OCI-LY1 (cell line): ENCODE results near the gene FAM184A.

Experiments
- H2AFZ ChIP-seq: fragments of 200-600 bp; sonication (generic), shearing (Covaris generic); 2 replicates; pipeline ENCODE4 v1.6.0; 2014; ENCODE audit warnings: antibody characterized with exemption, mild to moderate bottlenecking, low read length
- H3F3A ChIP-seq: fragments of 200-600 bp; sonication (generic), shearing (Covaris generic); 2 replicates; pipeline ENCODE4 v1.6.0; 2014; ENCODE audit warnings: mild to moderate bottlenecking, antibody characterized with exemption, low read length, moderate library complexity; ENCODE audit not compliant: insufficient read depth
- H3K27ac ChIP-seq: fragments of 200-600 bp; sonication (generic); 2 replicates; pipeline ENCODE4 v1.5.1; 2014; ENCODE audit warnings: low read length, mixed run types, mild to moderate bottlenecking, low read depth; ENCODE audit not compliant: poor library complexity, severe bottlenecking
- H3K27me3 ChIP-seq: fragments of 200-600 bp; sonication (generic); 2 replicates; pipeline ENCODE4 v1.6.0; 2014; ENCODE audit warnings: antibody characterized with exemption, mild to moderate bottlenecking, low read length, moderate library complexity; ENCODE audit not compliant: insufficient read depth
- H3K36me3 ChIP-seq: fragments of 200-600 bp; sonication (generic); 2 replicates; pipeline ENCODE4 v1.6.1; 2014; ENCODE audit warnings: mild to moderate bottlenecking, antibody characterized with exemption, low read length, moderate library complexity, mixed read lengths; ENCODE audit not compliant: insufficient read depth
- H3K4me1 ChIP-seq: fragments of 200-600 bp; sonication (generic); 2 replicates; pipeline ENCODE4 v1.5.1; 2014; ENCODE audit warnings: mild to moderate bottlenecking, low read length, moderate library complexity; ENCODE audit not compliant: insufficient read depth, severe bottlenecking
- H3K4me2 ChIP-seq: fragments of 200-600 bp; sonication (generic), shearing (Covaris generic); 2 replicates; pipeline ENCODE4 v1.6.1; 2014; ENCODE audit warnings: low read length
- H3K4me3 ChIP-seq: fragments of 200-600 bp; sonication (generic); 2 replicates; pipeline ENCODE4 v1.5.1; 2014; ENCODE audit warnings: low read length, low read depth, mild to moderate bottlenecking, mixed read lengths; ENCODE audit not compliant: poor library complexity, severe bottlenecking
- H3K79me2 ChIP-seq: fragments of 200-600 bp; shearing (Covaris generic); 2 replicates; pipeline ENCODE4 v1.6.1; 2016; ENCODE audit warnings: mixed run types, low read length, mixed read lengths; ENCODE audit not compliant: insufficient read depth
- H3K9ac ChIP-seq: fragments of 200-600 bp; sonication (generic), shearing (Covaris generic); 2 replicates; pipeline ENCODE4 v1.6.1; 2014; ENCODE audit warnings: mild to moderate bottlenecking, low read length, mixed read lengths
- H3K9me2 ChIP-seq: fragments of 200-600 bp; sonication (generic), shearing (Covaris generic); 2 replicates; pipeline ENCODE4 v1.6.1; 2014; ENCODE audit warnings: low read depth, mild to moderate bottlenecking, low read length, mixed read lengths
- H3K9me3 ChIP-seq: fragments of 200-600 bp; shearing (Covaris generic); 2 replicates; pipeline ENCODE4 v1.6.1; 2014; ENCODE audit warnings: low read length, mixed read lengths
- H4K20me1 ChIP-seq: fragments of 200-600 bp; sonication (generic), shearing (Covaris generic); 2 replicates; pipeline ENCODE4 v1.6.0; 2016; ENCODE audit warnings: mild to moderate bottlenecking, low read length; ENCODE audit not compliant: insufficient read depth
- EZH2 ChIP-seq: fragments of 200-600 bp; sonication (generic), shearing (Covaris generic); IDR thresholded peaks from 2 replicates; pipeline ENCODE4 v1.8.0; 2017; ENCODE audit warnings: borderline replicate concordance, mixed run types, mild to moderate bottlenecking, antibody characterized with exemption, low read length, moderate library complexity, mixed read lengths
- TF ChIP-seq, protein P1 (sequence below): fragments of 200-600 bp; sonication (generic), shearing (Covaris generic); IDR thresholded peaks from 2 replicates; pipeline ENCODE4 v1.5.1; 2017; ENCODE audit warnings: mild to moderate bottlenecking, antibody characterized with exemption, low read length, moderate library complexity, mixed read lengths

FAM184A gene

DNA sequence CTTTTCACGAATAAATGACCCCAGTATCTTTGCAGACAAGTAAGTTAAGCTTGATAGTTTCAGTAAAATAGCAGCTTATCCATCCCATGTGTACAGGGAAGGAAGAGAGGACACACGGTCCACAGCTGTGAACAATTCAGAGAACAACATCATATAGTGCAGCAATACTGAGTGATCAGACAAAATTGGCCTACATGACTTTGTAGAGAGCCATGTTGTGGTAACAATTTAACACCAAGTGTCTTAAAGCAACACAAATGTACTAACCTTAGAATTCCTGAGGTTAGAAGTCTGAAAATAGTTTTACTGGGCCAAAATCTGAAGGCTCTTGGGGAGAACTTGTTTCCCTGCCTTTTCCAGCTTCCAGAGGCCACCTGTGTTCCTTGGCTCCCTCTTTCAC is 12.5 kb downstream of the FAM184A start:
- TF ChIP-seq EZH2, result no peak
- TF ChIP-seq, protein P1, sequence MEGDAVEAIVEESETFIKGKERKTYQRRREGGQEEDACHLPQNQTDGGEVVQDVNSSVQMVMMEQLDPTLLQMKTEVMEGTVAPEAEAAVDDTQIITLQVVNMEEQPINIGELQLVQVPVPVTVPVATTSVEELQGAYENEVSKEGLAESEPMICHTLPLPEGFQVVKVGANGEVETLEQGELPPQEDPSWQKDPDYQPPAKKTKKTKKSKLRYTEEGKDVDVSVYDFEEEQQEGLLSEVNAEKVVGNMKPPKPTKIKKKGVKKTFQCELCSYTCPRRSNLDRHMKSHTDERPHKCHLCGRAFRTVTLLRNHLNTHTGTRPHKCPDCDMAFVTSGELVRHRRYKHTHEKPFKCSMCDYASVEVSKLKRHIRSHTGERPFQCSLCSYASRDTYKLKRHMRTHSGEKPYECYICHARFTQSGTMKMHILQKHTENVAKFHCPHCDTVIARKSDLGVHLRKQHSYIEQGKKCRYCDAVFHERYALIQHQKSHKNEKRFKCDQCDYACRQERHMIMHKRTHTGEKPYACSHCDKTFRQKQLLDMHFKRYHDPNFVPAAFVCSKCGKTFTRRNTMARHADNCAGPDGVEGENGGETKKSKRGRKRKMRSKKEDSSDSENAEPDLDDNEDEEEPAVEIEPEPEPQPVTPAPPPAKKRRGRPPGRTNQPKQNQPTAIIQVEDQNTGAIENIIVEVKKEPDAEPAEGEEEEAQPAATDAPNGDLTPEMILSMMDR, result no peak
- H3K36me3 ChIP-seq, result no peaks in the 10 kb centered on the region
- H3K4me3 ChIP-seq, result no peak overlapping the region
- H3K9me3 ChIP-seq, result no peaks in the 10 kb centered on the region
- no peaks in the 10 kb centered on the region for H3K9me2 ChIP-seq
- no peaks in the 10 kb centered on the region; the same call in 1 of the 2 replicates for H3K27me3 ChIP-seq
- H3K27ac ChIP-seq, result no peak overlapping the region
- no peaks in the 10 kb centered on the region for H4K20me1 ChIP-seq
- H3K4me2 ChIP-seq, result no peak overlapping the region
- H3K9ac ChIP-seq, result no peak overlapping the region
- H2AFZ ChIP-seq, result no peak overlapping the region
- H3K79me2 ChIP-seq, result no peaks in the 10 kb centered on the region
- H3F3A ChIP-seq, result no peaks in the 10 kb centered on the region
- H3K4me1 ChIP-seq, result no peaks in the 10 kb centered on the region

DNA sequence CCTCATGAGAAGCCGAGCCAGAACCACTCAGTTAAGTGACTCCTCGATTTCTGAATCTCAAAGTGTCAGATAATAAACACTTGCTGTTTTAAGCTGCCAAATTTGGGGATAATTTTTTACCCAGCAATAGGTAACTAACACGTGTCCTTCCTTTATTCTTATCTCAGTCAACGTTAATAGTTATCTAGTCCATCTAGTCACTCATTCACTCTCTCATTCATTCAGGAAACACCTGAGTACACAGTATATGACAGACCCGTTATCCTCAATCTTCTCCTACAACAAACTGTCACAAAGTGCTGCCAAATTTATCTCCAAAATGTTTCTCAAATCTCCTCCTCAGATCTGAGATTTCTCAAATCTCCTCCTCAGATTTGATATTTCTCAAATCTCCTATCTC is 13.1 kb downstream of the FAM184A start:
- H3K4me1 ChIP-seq, result no peaks in the 10 kb centered on the region
- no peak overlapping the region for H3K9ac ChIP-seq
- no peaks in the 10 kb centered on the region; the same call in 1 of the 2 replicates for H3K27me3 ChIP-seq
- H3K36me3 ChIP-seq, result no peaks in the 10 kb centered on the region
- H3K9me3 ChIP-seq, result no peaks in the 10 kb centered on the region
- no peak overlapping the region for H2AFZ ChIP-seq
- H3K79me2 ChIP-seq, result no peaks in the 10 kb centered on the region
- H4K20me1 ChIP-seq, result no peaks in the 10 kb centered on the region
- TF ChIP-seq, protein P1, result no peak
- no peak for TF ChIP-seq EZH2
- no peak overlapping the region for H3K4me3 ChIP-seq
- no peak overlapping the region for H3K4me2 ChIP-seq
- no peaks in the 10 kb centered on the region for H3K9me2 ChIP-seq
- no peaks in the 10 kb centered on the region for H3F3A ChIP-seq
- no peak overlapping the region for H3K27ac ChIP-seq

DNA sequence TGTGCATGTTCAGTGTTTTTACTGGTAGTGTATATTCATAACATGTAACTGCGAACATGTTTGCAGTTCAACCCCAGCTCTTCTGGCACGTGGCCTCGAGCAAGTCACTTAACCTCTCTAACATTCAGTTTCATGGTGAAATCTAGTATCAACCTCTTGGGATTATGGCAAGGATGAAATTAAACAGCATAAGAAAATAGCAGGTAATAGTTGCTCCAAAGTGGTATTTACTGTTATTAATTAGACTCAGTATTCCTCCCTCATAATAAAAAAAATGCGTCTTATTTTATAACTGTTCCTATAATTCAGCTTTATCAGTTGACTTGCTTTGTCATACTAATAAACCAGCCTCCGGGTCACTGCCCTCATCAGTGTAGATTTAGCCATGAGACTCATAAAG is 15.0 kb downstream of the FAM184A start:
- H3K36me3 ChIP-seq, result no peaks in the 10 kb centered on the region
- H3K79me2 ChIP-seq, result no peaks in the 10 kb centered on the region
- no peaks in the 10 kb centered on the region for H3F3A ChIP-seq
- H2AFZ ChIP-seq, result no peak overlapping the region
- TF ChIP-seq, protein P1, result no peak
- no peak for TF ChIP-seq EZH2
- H3K4me1 ChIP-seq, result no peaks in the 10 kb centered on the region
- no peak overlapping the region for H3K9ac ChIP-seq
- no peaks in the 10 kb centered on the region for H3K9me2 ChIP-seq
- H3K4me3 ChIP-seq, result no peak overlapping the region
- H3K27me3 ChIP-seq, result no peaks in the 10 kb centered on the region; the same call in 1 of the 2 replicates
- no peaks in the 10 kb centered on the region for H4K20me1 ChIP-seq
- no peak overlapping the region for H3K4me2 ChIP-seq
- no peaks in the 10 kb centered on the region for H3K9me3 ChIP-seq
- no peak overlapping the region for H3K27ac ChIP-seq
